Stimulated activated CD8-positive, alpha-beta memory T cell treated with anti-CD3 and anti-CD28 coated beads, Interleukin-4, amount 100 ng/mL, for 24 hours (primary cell): ENCODE measurements around the gene SPG7.

Experiments used
- DNase-seq: peaks from one replicate; pipeline ENCODE4 v3.0.0-alpha.2; 2020; ENCODE audit warnings: low read depth

SPG7 gene

GRCh38 chr16:89517128-89517527, 8.9 kb downstream of the SPG7 start:
- DNase-seq = no peak

GRCh38 chr16:89519881-89520280, 11.7 kb downstream of the SPG7 start:
- DNase-seq = no peak

DNA sequence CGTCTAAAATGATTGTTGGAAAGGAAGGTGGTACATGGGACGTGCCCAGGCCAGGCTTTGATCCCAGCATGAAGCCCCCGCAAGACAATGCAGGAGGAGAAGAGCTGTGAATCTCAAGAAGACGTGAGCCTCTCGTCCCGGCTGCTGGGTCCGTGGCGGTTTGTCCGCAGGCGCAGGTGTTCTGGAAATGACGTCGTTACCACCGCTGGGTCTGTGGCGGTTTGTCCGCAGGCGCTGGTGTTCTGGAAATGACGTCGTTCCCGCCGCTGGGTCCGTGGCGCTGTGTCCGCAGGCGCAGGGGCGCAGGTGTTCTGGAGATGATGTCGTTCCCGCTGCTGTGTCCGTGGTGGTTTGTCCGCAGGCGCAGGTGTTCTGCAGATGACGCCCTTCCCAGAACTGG, 14.1 kb downstream of the SPG7 start:
- no peak for DNase-seq

GRCh38 chr16:89523680-89524344, 15.6 kb downstream of the SPG7 start:
- DNase-seq = no peak

DNA sequence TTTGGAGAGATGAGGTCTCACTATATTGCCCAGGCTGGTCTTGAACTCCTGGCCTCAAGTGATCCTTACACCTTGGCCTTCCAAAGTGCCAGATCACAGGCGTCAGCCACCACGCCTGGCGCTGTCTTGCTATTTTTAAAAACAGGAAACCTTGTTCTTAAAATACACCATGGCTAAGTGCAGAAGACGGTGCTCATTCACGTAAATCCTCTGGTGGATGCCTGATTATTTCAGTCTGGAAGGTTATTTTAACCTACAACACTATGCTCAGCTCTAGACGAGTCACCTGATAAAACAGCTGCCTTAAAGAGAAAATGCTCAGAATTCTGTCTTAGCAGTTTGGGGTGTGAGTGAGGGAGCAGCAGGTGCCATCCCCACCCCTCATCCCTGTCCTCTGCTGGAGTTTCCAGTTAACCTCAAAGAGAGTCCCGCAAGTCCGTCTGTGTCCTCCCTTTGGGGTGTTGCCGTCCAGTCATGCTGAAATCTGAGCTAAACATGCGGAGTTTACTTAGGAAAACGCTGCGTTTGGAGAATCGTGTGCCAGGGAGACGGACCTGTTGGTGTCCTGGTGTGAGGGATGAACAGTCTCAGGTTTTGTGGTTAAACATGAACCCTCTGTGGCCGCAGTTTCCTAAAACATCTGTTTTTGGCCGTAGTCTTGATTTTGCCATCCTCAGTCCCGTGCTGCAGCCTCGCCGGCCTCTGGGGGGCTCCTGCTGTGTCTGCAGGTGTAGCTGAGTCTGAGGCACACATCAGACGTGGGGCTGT, 17.1 kb downstream of the SPG7 start:
- DNase-seq = no peak

GRCh38 chr16:89529097-89529496, 20.9 kb downstream of the SPG7 start:
- DNase-seq = no peak

- DNase-seq = no peak
Observed at GRCh38 chr16:89530401-89531381, 22.5 kb downstream of the SPG7 start.

DNA sequence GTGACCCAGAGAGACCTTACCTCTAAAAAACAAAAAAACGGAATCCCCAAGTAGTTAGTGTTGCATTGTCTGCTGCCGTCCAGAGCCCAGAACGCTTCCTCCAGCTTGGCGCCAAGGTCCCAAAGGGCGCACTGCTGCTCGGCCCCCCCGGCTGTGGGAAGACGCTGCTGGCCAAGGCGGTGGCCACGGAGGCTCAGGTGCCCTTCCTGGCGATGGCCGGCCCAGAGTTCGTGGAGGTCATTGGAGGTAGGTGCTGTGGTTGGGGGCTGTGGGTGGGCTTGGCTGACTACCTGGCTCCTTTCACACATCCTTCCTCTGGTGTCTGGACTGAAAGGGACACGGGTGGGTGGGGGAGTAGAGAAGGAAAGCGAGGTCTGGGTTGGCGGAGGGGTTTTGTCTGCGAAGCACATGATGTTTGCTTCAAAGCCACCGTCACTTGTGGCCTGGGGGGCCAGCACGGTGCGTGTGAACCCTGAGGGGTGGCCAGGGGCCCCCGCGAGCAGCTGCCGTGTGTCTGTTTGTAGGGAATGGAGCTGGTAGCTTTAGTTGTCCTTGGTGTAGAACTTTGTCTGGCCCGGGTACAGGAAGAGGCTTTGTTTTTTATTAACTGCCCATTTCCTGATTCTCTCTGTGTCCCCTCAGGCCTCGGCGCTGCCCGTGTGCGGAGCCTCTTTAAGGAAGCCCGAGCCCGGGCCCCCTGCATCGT, 23.8 kb downstream of the SPG7 start:
- DNase-seq = no peak

DNA sequence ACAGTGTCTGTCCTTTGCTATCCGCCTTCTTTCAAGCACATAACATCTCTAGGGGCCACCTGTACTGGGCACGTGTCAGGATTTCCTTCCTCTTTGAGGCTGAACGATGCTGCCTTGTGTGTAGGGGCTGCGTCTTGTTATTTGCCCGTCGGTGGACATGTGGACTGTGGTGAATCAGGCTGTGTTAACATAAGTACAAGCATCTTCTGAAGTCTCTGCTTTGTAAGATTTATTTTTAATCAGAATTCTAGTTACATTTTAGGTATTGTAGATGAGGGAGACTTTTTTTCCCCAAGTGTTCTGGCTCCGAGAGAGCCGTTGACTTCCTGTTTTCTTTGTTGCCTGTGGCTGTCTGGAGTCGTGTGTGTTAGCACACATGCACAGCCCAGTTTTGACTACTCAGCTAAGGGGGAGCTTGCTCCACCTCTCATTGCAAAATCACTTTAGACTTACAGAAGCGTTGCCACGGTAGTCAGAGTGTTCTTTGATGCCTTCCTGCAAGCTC, 26.1 kb downstream of the SPG7 start:
- DNase-seq = no peak

GRCh38 chr16:89536371-89536770, 28.2 kb downstream of the SPG7 start:
- no peak for DNase-seq

DNA sequence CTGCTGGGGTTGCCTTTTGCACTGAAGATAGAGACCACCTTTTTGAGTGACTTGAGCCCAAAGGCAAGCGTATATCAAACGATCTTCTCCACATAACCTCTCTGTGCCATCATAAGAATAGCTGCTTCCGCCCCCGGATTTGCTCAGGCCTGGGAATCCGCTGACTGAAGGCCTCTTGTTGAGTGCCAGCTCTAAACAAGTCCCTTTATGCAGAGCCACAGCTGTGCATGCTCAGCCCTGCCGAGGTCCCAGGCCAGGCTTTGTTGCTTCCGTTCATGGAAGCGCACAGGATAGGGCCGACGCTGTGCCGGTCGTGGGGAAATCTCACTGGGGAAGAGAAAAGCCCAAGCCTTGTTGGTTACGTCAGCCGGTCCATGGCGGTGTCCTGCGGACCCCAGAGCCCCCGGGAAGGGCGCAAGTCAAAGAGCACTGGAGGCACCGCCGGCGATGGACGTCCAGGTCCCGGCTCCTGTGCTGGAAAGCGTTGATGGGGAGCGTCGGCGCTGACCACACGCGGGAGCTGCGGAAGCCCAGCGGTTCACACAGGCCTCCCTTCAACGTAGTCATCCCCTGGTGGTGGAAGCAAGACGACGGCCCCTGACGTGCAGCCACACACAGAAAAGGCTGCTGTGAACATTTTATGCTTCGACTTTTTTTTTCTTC, 28.8 kb downstream of the SPG7 start:
- DNase-seq = no peak

DNA sequence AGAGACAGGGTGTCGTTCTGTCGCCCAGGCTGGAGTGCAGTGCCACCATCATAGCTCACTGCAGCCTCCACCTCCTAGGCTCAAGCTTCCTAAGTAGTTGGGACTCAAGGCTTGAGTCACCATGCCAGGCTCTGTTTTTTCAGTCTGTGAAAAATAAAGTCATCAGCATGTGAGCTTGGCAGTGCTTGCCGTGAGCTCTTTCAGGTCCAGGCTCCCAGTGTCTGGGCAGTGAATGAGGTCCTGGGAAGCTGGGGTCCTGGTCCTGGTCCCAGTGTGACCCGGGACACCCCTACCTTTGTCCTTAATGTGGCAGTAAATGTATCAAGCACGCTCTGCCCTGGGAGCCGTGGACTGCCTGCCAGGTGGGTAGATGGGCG, 29.3 kb downstream of the SPG7 start:
- DNase-seq = no peak

- no peak for DNase-seq
Observed at GRCh38 chr16:89538286-89538685, 30.1 kb downstream of the SPG7 start.

- no peak for DNase-seq
Observed at GRCh38 chr16:89540557-89540956, 32.4 kb downstream of the SPG7 start.

DNA sequence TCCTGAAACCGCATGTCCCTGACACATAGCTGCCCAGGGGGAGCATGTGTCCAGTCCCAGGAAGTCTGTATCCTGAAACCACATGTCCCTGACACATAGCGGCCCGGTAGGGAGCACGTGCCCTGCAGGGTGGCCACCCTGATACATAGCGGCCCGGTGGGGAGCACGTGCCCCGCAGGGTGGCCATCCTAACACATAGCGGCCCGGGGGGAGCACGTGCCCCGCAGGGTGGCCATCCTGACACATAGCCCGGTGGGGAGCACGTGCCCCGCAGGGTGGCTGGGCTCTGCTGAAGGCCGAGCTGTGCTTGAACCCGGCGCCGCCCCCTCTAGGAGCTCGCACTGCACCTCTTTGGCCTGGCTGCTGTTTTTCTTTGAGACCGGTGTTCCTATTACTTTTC, 33.6 kb downstream of the SPG7 start:
- no peak for DNase-seq

- DNase-seq = no peak
Observed at GRCh38 chr16:89544113-89544512, 35.9 kb downstream of the SPG7 start.

- no peak for DNase-seq
Observed at GRCh38 chr16:89544713-89545043, 36.5 kb downstream of the SPG7 start.

DNA sequence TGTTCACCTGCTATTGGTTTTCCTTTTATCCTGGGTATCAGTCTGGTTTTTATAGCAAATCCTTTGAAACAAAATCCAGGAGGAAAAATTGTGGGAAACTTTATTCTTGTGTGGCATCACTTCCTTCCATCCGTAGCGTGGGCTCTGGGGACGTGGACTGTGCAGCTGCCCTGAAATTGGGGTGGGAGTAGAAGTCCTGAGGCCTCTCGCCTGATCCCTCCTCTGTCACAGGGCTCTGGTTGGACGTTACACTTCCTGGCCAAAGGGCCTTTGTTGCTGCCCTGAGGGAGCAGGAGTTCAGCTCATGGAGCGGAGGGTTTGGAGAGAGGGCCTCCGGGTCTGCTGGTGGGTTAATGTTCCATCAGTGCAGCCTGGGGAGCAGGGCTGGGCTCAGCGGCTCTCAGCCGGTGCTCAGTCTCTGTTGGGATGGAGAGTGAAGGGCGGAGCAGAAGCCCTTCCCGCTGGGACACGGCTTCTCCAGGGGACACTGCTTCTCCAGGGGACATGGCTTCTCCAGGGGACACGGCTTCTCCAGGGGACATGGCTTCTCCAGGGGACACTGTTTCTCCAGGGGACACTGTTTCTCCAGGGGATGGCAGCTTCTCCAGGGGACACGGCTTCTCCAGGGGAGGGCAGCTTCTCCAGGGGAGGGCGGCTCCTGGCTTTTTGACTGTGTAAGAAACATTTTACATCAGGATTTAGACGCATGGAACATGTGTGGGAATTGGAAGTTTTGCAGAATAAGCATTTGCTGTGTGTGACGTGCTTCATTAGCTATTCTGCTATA, 37.0 kb downstream of the SPG7 start:
- no peak for DNase-seq

DNA sequence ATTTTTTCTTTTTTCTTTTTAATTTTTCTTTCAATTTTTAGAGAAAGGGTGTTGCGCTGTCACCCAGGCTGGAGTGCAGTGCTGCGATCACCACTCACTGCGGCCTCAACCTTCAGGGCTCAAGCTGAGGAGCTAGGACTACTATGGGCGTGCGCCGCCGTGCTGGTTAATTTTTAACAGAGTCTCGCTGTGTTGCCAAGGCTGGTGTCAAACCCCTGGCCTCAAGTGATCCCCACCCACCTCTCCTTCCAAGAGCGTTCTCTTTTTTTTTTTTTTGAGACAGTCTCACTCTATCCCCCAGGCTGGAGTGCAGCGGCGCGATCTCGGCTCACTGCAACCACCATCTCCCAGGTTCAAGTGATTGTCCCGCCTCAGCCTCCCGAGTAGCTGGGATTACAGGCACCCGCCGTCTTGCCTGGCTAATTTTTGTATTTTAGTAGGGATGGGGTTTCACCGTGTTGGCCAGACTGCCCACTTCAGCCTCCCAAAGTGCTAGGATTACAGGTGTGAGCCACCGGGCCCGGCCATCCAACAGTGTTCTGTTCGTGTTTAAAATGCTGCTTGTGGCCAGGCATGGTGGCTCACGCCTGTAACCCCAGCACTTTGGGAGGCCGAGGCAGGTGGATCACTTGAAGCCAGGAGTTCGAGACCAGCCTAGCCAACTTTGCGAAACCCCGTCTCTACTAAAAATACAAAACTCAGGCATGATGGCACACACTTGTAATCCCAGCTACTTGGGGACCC, 37.8 kb downstream of the SPG7 start:
- DNase-seq = no peak

DNA sequence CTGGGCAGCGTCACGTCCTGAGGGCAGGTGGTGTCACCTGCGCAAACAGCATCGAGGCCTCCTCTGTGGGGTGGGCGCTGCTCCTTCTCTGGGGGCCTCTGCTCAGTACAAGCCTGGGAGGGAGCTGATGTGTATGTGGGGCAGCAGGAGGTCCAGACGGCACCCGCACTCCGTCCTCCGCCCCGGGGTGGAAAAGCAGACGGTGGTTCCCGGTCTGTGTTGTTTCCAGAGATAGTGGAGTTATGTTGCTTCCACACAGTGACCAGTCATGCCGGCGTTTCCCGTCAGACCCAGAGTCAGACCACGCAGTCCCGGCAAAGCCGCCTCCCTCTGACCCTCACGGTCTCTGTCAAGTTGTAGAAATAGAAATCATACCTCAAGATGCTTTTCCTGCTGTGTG, 38.6 kb downstream of the SPG7 start:
- DNase-seq = no peak
